ENCODE data around the gene LMOD1.
A peak's percentile ranks its signal among the peaks of the same experiment; 100 is the strongest.
"Not testable (repeated sequence)": the region's sequence is repeated elsewhere in the genome, so short reads cannot be mapped to it uniquely, and the experiment has no call there.

LMOD1 gene

DNA sequence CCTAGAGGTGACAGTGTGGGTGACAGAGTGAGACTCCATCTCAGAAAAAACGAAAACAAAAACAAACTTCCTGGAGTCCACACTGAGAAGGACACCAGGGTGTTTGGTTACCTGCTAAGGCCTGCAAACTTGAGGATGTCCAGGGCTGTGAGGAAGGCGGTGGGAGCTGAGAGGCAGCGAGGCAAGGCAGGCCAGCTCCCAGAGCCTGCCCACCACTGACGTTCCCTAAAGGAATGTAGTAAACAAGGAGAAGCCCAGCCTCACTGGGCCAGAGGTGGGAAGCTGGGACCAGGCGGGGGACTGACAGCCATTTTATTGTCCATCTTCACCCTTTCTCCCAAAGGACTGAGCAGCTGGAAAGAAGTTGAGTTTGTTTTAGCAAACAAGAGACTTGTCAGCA, 33.5 kb downstream of the LMOD1 start:
- DNase-seq: no peak

DNA sequence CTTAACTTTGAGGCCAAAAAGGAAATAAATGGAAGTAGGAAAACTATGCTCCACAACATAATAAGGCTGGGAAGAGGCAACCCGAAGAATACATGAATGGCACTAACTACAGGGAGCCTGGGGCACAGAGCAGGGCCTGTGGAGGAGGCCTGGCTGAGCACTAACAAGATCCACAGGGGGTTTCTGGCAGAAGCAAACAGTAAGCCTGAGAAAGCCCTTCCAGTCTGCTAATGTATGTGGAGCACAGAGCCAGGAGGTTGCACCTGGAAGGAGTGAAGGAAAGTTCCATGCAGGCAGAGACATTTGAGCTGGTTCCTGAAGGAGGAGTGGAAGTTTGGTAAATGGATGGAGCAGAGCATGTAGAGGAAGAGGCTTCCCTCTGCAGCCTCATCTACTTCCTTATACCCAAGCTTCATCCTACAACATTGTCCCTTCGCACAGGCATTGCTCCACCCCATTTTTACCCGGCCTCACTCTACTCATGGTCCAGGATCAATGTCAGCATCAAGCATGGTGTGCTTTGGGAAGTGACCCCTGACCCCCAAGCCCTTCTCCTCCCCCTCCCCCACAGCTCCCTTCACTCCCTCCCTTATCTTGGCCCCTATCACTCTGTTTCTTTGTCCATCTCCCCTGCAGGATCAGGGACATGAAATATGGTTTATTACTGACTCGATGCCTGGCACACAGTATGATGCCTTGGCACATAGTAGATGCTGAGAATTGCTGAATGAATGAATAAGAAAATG, 34.3 kb downstream of the LMOD1 start:
- DNase-seq: no peak

DNA sequence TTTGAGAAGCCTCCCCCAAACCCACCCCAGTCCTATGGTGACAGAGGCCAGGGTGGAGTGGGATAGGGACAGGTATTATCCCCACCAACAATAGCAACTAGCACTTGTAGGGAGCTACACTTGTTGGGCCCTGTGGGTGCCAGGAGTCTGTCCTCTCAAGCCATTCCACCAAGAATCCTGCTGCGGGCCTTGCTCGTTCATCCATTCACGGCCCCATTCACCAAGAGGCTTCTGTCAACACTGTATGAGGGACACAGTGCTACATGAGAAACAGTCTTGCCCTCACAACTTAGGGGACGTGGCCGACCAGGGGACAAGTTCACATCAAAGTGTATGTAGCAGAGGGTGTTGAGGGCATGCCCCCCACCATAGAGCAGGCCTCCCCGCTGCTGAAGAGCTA, 38.7 kb downstream of the LMOD1 start:
- DNase-seq: no peak

DNA sequence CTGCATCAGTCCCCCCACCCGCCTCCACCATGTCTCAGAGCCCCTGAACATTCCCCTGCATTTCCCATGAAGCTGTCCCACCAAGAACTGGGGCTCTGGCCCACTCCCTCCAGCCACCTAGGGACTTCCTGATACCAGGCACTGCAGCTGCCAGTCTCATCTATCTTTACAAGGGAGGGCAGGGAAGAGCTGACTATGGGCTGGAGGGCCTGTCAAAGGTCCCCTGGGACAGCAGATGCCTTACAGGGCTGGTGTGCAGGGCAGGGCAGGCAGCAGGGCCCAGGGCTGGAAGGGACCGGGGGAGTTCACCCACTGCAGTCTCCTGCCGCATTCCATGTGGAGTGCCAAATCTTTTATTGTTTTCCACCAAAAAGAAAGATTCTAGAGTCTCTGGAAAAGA, 40.0 kb downstream of the LMOD1 start:
- DNase-seq: no peak

DNA sequence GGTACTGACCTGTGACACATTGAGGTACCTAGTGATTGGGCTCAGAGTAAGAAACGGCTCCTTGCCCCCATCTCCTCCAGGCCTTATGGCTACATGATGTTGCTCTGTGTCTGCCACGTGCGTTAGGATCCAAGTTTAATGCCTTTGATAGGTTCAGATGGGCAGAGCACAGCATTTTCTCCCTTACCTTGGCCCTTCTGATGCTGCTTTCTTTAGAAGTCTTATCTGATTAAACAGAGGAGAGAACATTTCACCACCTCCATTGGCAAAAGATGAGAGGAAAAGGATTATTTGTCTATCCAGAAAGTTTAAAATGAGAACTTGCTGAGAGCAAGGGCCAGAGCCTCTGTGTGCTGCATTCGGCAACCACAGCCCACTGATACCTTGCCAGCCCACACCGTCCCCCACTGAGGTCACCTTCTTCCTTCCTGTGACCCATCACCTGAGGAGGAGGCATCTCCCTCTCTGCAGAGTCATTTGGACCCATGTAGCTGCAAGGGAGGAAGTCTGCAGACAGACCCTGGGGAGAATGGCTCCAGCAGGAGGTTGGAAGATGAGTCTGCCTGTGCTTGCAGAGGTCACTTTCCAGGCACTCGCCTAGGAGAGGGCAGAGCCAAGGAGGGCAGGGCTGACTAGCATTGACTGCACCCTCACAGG, 41.0 kb downstream of the LMOD1 start:
- DNase-seq: no peak

DNA sequence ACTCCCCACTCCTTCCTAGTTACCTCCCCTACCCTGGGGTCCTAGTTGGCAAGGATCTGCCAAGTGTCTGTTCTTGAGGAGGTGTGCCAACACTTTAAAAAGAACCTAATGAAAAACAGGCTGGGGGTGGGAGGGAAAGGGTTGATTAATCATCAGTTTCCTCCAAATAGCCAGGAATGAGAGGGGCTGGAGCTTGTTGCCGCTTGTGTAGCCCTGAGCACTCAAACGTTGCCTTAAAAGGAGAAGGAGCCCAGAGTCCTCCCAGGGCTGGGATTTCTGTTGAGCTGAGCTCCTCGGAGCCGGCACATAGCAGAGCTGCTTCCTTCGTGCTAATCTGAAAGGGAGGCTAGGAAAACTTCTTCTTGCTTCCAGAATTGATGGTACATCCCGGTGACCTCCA, 41.8 kb downstream of the LMOD1 start:
- no peak for DNase-seq

DNA sequence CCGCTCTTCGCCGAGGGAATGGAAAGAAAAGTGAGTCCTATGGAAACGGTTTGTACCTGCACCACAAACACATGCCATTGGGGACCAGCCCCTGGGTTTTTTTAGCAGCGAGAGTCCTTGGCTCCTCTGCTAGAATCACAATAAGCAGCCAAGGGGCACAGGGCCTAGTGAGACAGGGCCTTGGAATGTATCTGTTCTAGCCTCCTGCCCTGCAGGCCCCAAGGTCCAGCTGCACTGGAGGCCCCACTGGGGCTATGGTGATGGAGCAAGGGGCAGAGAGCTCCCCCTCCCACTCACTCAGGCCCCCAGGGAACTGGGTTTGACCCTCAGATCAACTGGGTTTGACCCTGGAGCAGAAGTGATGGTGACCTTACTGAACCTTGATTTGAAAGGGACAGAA, 43.2 kb downstream of the LMOD1 start:
- no peak for DNase-seq

DNA sequence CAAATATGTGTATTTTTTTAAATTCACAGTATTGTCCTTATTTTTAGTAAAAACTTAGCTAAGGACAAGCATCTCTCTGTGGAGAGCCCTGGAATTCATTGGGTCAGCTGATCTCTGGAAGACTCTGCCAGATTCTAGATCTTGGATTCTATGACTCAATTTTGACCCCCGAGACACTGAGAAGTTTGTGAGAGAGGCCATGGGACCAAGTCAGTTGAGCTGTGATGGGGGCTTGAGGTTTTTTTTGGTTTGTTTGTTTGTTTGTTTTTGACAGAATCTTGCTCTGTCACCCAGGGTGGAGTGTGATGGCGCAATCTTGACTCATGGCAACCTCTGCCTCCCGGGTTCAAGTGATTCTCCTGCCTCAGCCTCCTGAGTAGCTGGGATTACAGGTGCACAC, 44.1 kb downstream of the LMOD1 start:
- DNase-seq: no peak

DNA sequence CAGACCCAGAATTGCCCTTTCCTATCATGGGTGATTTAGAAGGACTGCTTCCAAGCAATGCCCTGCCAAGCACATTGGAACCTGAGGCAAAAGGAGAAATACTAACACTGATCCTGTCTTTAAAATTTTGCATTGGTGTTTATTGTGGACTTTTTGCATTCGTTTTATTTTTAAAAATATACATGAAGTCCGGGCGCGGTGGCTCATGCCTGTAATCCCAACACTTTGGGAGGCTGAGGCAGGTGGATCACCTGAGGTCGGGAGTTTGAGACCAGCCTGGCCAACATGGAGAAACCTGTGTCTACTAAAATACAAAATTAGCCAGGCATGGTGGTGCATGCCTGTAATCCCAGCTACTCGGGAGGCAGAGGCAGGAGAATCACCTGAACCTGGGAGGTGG, 45.3 kb downstream of the LMOD1 start:
- DNase-seq: not testable (repeated sequence)

DNA sequence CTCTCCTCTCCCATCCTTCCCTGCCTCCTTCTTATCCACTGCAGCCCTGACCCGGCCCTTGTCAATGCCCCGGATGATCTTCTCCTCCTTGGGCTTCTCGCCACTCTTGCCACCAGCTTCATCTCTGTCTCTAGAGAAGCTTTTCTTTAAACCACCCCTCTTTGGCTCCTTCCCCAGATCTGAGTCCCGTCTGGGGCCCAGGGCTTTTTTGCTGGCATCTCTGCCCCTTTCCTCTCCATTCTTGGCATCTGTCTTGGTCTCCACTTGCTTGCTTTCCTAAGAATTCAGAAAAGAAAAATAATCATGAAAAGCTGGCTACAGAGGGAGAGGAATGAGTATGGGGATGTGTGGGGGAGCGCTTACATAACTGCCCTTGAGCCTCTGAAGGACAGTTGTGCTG, 45.9 kb downstream of the LMOD1 start:
- DNase-seq: no peak

DNA sequence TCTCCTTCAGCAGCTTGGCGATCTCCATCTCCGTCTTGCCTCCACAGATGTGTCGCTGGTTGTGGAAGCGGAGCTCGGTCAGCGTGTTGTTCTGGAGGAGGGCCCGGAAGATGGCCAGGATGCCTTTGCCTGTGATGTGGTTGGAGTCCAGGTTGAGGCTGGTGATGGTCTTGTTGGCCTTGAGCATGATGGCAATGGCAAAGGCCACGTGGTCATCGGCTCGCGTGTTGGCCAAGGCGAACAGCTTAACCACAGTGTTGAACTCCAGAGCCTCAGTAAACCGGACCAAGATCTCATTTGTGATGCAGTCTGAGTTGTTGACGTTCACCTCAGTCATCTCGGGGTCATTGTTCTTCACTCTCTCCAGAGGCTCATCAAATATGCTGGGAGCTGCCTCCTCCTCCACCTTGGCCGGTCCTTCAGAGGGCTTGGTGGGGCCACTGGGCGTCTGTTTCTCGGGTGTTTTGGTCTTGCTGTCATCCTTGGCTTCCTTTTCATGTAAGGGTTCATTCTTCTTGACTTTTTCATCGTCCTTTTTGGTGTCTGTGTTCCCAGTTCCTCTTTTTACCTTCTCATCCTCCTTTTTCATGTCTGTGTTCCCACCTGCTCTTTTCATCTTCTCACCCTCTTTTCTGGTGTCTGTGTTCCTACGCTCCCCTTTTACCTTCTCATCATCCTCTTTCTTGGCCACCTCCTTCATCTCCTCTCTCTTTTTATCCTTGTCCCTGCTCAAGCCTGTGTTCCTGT, 46.5 kb downstream of the LMOD1 start:
- no peak for DNase-seq

DNA sequence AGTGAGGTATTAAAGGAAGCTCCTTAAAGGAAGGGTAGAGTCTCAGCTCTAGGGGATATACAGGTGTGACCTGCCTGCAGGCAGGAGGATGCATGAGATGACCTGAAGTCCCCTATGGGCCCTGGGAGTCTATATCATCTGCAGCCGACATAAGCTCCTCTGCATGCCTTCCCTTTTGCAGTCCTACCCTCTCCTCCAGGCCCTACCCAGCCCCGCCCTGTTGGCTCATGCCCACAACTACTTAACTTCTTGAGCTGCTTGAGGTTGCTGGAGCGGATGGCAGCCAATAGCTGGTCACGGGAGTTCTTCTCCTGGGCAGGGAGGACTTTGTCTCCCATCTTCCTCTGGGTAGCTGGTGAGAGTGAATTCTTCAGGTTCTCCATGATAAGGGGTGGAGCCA, 47.4 kb downstream of the LMOD1 start:
- no peak for DNase-seq

DNA sequence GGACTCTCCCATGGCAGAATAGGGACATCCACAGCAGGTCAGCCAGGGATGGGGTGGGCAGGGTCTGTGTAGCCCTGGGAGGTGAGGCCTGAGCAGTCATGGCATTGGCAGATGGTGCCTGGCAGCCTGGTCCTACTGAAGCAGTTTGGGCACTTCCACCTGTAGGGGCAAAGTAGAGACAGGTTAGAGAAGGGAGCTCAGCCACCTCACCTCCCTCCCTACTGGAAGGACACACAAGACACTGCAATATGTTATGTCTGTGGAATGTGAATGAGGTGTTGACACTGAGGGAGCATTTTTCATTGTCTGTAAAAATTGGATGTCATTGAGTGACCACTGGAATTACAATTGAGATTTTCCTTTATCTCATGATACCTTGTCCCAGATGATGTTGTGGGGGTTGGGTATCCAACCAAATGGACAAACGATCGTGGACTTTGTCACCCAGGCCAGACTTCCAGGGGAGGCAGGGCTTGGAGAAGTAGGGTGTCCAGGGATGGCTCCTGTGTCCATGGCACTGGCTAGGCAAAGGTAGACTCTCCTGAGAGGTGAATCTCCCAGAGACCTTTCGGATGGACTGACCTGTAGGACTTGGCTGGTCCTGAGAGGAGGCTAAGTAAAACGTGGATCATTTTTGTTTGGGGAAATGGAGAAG, 48.0 kb downstream of the LMOD1 start:
- DNase-seq: no peak

DNA sequence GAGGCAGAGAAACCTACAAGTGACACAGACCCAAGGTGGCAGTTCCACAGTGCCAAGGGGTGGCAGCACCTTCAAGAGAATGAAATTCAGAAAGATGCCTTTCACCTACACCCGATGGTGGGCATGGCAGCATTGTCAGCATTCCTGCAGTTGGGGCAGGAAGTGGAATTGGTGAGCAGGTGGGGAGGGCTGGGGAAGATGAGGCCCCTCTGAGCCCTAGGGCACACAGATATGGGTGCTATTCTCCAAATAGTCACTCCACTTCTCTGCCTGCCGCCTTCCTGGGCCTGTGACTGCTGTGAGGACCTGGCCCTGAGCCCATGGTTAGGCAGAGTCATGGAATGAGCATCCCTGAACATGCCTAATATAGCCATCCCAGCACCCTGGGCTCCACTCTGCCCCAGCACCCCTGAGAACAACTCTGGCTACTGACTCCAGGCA, 49.4 kb downstream of the LMOD1 start:
- DNase-seq: no peak

DNA sequence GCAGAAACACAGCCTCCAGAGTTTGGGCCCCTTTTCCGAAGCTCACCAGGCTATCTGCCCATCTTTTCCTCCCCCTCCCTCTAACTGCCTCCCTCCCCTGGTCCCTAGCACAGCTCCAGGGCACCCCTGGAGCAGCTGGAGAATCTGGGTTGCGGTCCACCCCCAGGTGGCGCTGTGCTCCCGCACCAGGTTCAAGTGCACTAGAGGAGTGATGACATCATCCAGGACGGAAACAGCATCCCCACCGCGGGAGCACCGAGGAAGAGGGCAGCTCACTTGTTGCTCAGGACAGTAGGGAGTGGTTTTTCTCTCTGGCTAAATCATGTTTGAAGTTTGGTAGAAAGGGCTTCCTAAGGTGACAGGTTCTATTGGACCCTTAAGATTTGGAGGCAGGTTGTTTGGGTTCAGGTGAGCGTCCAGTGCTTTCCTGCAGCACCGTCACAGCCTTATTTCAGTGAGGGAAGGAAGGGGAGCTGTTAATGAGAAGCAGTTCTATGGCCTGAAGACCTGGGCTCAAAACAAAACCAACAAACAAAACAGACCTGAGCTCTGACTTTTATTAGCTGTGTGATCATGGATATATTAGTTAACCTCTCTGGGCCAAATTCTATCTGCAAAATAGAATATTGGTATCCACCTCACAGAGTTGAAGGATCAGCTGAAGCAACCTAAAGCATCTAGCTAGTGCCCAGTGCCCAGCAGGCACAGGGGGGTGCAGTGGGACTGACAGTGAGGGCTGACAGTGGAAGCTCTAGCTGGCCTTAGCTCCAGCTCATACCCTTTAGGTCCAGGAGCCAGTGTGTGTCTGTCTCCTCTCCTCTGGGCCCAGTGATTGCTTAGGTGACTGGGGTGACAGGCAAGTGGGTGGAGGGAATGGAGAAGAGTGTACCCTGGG, 50.2 kb downstream of the LMOD1 start:
- DNase-seq: peak; percentile 83

DNA sequence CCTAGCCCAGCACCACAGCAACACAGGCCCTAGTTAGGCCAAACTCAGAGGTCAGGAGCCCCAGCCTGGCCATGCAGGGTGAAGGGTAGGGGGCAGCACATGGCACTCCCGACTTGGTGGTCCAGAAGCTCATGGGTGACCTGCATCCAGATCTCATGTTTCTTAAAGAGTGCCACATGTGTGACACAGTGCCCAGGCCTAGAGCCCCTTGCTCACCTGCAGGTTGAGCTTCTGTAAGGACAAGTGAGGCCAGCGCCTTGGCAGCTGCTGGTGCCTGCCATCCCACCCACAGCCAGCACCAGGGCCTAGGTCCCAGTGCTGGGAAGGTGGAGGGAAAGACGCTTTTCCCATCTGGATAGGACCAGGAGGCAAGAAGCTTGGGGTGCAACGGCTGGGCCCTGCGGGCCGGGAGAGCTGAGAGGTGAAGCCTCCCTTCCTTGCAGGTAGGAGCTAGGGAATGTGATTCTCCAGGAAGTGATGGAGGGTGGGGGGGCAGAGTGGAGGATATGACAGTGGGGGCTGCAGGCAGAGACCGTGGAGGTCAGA, 51.2 kb downstream of the LMOD1 start:
- DNase-seq: no peak

DNA sequence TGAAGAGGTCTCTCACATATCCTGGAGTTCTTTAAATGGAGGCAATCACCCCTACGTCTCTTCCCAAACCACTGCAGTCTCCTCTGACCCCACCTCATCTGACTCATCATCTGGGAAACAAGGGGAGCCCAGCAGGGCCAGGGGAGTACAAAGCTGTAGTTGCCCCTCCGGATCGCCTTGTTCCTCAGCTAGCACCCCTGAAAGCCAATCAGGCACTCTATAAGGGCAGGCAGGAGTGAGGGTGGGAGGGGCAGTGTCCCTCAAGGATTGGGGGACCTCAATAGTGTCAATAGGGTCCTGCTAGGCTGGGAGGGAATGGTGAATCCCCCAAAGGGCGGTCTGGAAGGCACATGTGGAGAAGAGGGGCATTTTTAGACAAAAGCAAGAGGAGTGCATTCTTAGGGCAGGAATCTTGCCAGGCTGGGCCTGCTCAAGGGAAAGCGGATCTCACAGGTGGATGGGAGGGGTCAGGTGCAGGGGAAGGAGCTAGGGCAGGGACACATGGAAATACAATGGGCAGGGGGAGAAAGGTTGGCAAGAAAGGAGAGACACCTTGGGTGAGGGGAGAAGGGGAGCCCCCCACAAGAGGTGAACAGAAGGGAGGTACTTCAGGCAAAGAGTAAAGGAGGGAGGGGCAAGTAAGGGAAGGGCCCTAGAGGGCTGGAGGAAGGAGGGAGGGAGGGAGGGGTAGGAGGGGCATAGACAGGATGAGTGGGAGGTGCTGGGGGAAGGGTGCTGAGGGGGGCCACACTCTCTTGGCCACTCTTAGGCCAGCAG, 51.8 kb downstream of the LMOD1 start:
- DNase-seq: no peak

DNA sequence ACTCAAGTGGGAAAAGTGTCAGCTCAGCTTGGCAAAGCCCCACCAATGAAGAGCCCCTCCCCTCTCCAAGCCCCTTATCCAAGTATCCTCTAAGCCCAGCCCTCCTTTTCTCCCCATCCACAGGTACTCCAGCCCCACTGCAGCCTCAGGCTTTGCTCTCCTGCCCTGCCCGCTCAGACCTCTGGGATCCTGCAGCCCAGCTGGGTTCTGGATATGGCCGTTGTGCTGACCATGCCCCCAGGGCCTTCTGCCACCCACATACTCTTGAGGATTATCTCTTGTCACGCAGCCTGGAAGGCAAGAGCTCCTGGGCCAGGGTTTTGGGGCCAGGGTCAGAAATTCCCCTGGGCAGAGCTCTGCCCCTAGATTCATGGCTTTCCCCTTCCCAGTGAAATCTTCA, 52.9 kb downstream of the LMOD1 start:
- DNase-seq: no peak

DNA sequence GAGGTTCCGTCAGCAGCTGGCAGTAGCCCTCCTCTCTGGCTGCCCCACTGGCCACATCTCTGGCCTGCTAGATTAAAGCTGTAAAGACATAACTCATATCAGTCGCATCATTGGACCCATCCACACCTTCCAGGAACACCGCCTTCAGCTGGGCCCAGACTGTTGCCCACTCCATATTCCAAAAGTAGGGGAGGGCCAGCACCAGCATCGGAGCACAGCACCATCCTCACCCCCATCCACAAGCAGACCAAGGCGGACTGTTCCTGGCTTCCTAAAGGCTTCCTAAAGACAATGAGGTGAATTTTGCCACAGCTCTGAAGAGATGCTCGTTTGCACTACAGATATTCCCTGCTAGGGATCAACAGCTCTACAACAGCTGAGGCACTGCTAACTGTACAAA, 54.1 kb downstream of the LMOD1 start:
- no peak for DNase-seq

DNA sequence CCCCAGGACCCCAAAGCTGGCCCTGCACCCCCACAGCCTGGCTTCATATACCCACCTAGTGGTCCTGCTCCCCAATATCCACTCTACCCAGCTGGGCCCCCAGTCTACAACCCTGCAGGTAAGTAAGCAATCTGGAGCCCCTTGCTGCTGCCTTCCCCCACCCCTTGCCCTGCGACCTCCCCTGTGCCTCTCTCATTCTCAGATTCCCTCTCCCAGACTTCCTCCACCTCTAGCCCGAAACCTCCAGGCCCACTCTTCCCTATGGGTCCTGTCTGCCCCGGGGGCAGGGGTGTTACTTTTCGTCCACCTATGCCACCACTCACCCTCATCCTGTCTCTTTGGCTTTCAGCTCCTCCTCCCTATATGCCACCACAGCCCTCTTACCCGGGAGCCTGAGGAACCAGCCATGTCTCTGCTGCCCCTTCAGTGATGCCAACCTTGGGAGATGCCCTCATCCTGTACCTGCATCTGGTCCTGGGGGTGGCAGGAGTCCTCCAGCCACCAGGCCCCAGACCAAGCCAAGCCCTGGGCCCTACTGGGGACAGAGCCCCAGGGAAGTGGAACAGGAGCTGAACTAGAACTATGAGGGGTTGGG, 54.8 kb downstream of the LMOD1 start:
- DNase-seq: no peak
